Measurements from ENCODE around the gene TSPOAP1.

The TSPOAP1 gene

GRCh38 chr17:58328195-58329034 lies at the start of gene TSPOAP1:
Gene TSPOAP1, minus strand, starts transcription at chr17:58328795. Its CDS starts 875 bp downstream, at chr17:58327920.
- no peak for DNase-seq

GRCh38 chr17:58377661-58378060 lies 49.1 kb upstream of the TSPOAP1 start:
- DNase-seq, result no peak

- no peak for DNase-seq
Measured at GRCh38 chr17:58377093-58377601, 48.6 kb upstream of the TSPOAP1 start.

- DNase-seq, result no peak
Measured at GRCh38 chr17:58376472-58377000, 47.9 kb upstream of the TSPOAP1 start.

- DNase-seq, result no peak
Measured at GRCh38 chr17:58375811-58376210, 47.2 kb upstream of the TSPOAP1 start.

GRCh38 chr17:58375256-58375655 lies 46.7 kb upstream of the TSPOAP1 start:
- DNase-seq, result no peak

- DNase-seq, result no peak
Measured at GRCh38 chr17:58373923-58374322, 45.3 kb upstream of the TSPOAP1 start.

- no peak for DNase-seq
Measured at GRCh38 chr17:58373003-58373402, 44.4 kb upstream of the TSPOAP1 start.

GRCh38 chr17:58371300-58371950 lies 42.8 kb upstream of the TSPOAP1 start:
- no peak for DNase-seq

GRCh38 chr17:58370716-58371115 lies 42.1 kb upstream of the TSPOAP1 start:
- no peak for DNase-seq

- no peak for DNase-seq
Measured at GRCh38 chr17:58370309-58370708, 41.7 kb upstream of the TSPOAP1 start.

GRCh38 chr17:58369214-58370031 lies 40.8 kb upstream of the TSPOAP1 start:
- DNase-seq, result no peak

- no peak for DNase-seq
Measured at GRCh38 chr17:58368860-58369213, 40.2 kb upstream of the TSPOAP1 start.

GRCh38 chr17:58367461-58367860 lies 38.9 kb upstream of the TSPOAP1 start:
- DNase-seq, result no peak

- DNase-seq, result no peak
Measured at GRCh38 chr17:58365980-58366595, 37.5 kb upstream of the TSPOAP1 start.

GRCh38 chr17:58365185-58365979 lies 36.8 kb upstream of the TSPOAP1 start:
- no peak for DNase-seq

GRCh38 chr17:58364270-58364942 lies 35.8 kb upstream of the TSPOAP1 start:
- no peak for DNase-seq

- no peak for DNase-seq
Measured at GRCh38 chr17:58363457-58364185, 35.0 kb upstream of the TSPOAP1 start.

GRCh38 chr17:58362368-58363014 lies 33.9 kb upstream of the TSPOAP1 start:
- no peak for DNase-seq

Data from NCI-H1694 treated with DMSO at 0.1 percent for 48 hours (cell line).